Gastroesophageal sphincter (tissue), 4 donors: ENCODE results near the gene RPL14. TPM values are rescaled to one million over a fixed set of nuclear protein-coding genes. Genes with fewer than 3 reads are reported as not detected.
"Not testable (repeated sequence)": the region's sequence is repeated elsewhere in the genome, so short reads cannot be mapped to it uniquely, and the experiment has no call there.

Experiments
- ATAC-seq: fragments of 150-250 bp; one replicate; pipeline ENCODE4 v1.9.1; 2016; ENCODE audit warnings: mild to moderate bottlenecking, moderate library complexity
- H3K27ac ChIP-seq, 4 donors: fragments of 200-600 bp; sonication (generic) in 3 of 4; 1 replicate in 3 of 4; 2 replicates in 1 of 4; pipeline ENCODE4 v1.5.1; 2016 to 2019
- H3K27me3 ChIP-seq: fragments of 200-600 bp; sonication (generic); one replicate; pipeline ENCODE4 v1.5.1; 2019
- H3K36me3 ChIP-seq, 2 donors: fragments of 200-600 bp; sonication (generic); one replicate each; pipeline ENCODE4 v1.5.1; 2019; ENCODE audit warnings: control low read depth in 1 of 2
- H3K4me1 ChIP-seq, 3 donors: fragments of 200-600 bp; sonication (generic); 1 replicate in 2 of 3; 2 replicates in 1 of 3; pipeline ENCODE4 v1.5.1; 2016 to 2019; ENCODE audit warnings: control low read depth in 2 of 3
- H3K4me3 ChIP-seq, 2 donors: fragments of 200-600 bp; sonication (generic); one replicate each; pipeline ENCODE4 v1.5.1; 2019; ENCODE audit warnings: mild to moderate bottlenecking in 1 of 2, moderate library complexity in 1 of 2
- H3K9me3 ChIP-seq, 3 donors: fragments of 200-600 bp; sonication (generic); one replicate each; pipeline ENCODE4 v1.5.1; 2017 to 2019; ENCODE audit warnings: control low read depth in 2 of 3
- CTCF ChIP-seq, 4 experiments: fragments of 200-600 bp in 2 of 4; fragments of 450-650 bp in 2 of 4; sonication (generic) in 1 of 4; IDR thresholded peaks; one replicate each; pipeline ENCODE4 v1.5.1; 2017 to 2019; ENCODE audit warnings: antibody characterized with exemption in 4 of 4, mild to moderate bottlenecking in 2 of 4, moderate library complexity in 2 of 4
- EP300 ChIP-seq: sonication (generic); formaldehyde crosslinking; IDR thresholded peaks from one replicate; pipeline ENCODE4 v1.6.1; 2017; ENCODE audit warnings: antibody characterized with exemption, mild to moderate bottlenecking
- POLR2A ChIP-seq, 2 donors: fragments of 450-650 bp; IDR thresholded peaks; one replicate each; pipeline ENCODE4 v1.6.1; 2017; ENCODE audit warnings: antibody characterized with exemption in 2 of 2, mild to moderate bottlenecking in 2 of 2, moderate library complexity in 1 of 2
- POLR2AphosphoS5 ChIP-seq: sonication (generic); formaldehyde crosslinking; IDR thresholded peaks from one replicate; pipeline ENCODE4 v1.6.1; 2017; ENCODE audit warnings: antibody characterized with exemption
- WGBS, 2 donors: methylation state at CpG; one replicate each; pipeline ENCODE4 v1.1.5; 2018; ENCODE audit warnings: low coverage in 1 of 2; 5-methylcytosine and 5-hydroxymethylcytosine counted together
- total RNA-seq, 4 donors: library from RNA; depleted of rRNA; stranded (reverse); fragments of >200 nt; gene quantifications; one replicate each; pipeline ENCODE4 v1.1.0, GENCODE V29; 2016

Gene RPL14
- total RNA-seq, 4 donors from 2014 or later, result 339 to 470 (median 384) TPM

- Histone ChIP-seq H3K4me3 (peak overlapping the region in 1 of 2 donors; percentile 94), H3K9me3 (no peaks in the 10 kb centered on the region), H3K27ac (peak overlapping the region in 3 of 4 donors; percentile 91 to 96 (median 93)), H3K4me1 (peaks cover 6 to 48% (median 29%) of the 10 kb centered on the region in 3 donors), H3K36me3 (peaks cover 3 to 54% of the 10 kb centered on the region in 2 donors), H3K27me3 (no peaks in the 10 kb centered on the region)
- 90 to 91% methylated on average over 4 of the region's 4 CpGs for WGBS, 2 donors
- ATAC-seq, result no peak
- TF ChIP-seq POLR2AphosphoS5, result no peak
- TF ChIP-seq CTCF (IDR thresholded peaks at IDR 0.05), result no peak
- no peak for TF ChIP-seq POLR2A (IDR thresholded peaks at IDR 0.05)
- no peak for TF ChIP-seq EP300
These were observed 1.3 kb downstream of the RPL14 start for GRCh38 chr3:40458473-40458872.

GRCh38 chr3:40460481-40460880, 3.3 kb downstream of the RPL14 start:
- H3K9me3 ChIP-seq, H3K27ac ChIP-seq, H3K27me3 ChIP-seq, H3K4me3 ChIP-seq, ATAC-seq: not testable (repeated sequence)
- 68 to 82% methylated on average over 3 to 6 of the region's 6 CpGs for WGBS, 2 donors
- Histone ChIP-seq H3K36me3 (peaks cover 3 to 73% of the 10 kb centered on the region in 2 donors), H3K4me1 (peaks cover 6 to 40% (median 23%) of the 10 kb centered on the region in 3 donors)

GRCh38 chr3:40461161-40461560, 4.0 kb downstream of the RPL14 start:
- Histone ChIP-seq H3K36me3 (peaks cover 3 to 80% of the 10 kb centered on the region in 2 donors), H3K4me1 (peaks cover 6 to 39% (median 23%) of the 10 kb centered on the region in 3 donors), H3K9me3 (no peaks in the 10 kb centered on the region), H3K4me3 (no peak overlapping the region), H3K27ac (no peak overlapping the region), H3K27me3 (no peaks in the 10 kb centered on the region)
- ATAC-seq, result no peak
- WGBS, 2 donors, result 62 to 66% methylated on average over 3 of the region's 3 CpGs
- TF ChIP-seq POLR2AphosphoS5 (no peak), POLR2A (IDR thresholded peaks at IDR 0.05) (no peak), EP300 (no peak), CTCF (IDR thresholded peaks at IDR 0.05) (no peak)

GRCh38 chr3:40462838-40463237, 5.7 kb downstream of the RPL14 start:
- WGBS, 2 donors, result 91 to 100% methylated on average over 3 to 7 of the region's 7 CpGs
- not testable (repeated sequence) for H3K27me3 ChIP-seq, H3K27ac ChIP-seq, H3K9me3 ChIP-seq, H3K4me3 ChIP-seq, ATAC-seq
- H3K4me1 ChIP-seq, result peaks cover 6 to 32% (median 16%) of the 10 kb centered on the region in 3 donors
- H3K36me3 ChIP-seq, result peaks cover 3 to 88% of the 10 kb centered on the region in 2 donors

- ATAC-seq, result no peak
- Histone ChIP-seq H3K9me3 (no peaks in the 10 kb centered on the region), H3K36me3 (peaks cover 3 to 83% of the 10 kb centered on the region in 2 donors), H3K4me1 (peaks cover 0 to 25% (median 9%) of the 10 kb centered on the region in 3 donors), H3K27ac (no peak overlapping the region), H3K27me3 (no peaks in the 10 kb centered on the region), H3K4me3 (no peak overlapping the region)
- WGBS, 2 donors, result 78 to 91% methylated on average over 2 of the region's 2 CpGs
- TF ChIP-seq POLR2A (IDR thresholded peaks at IDR 0.05), result no peak
- no peak for TF ChIP-seq CTCF (IDR thresholded peaks at IDR 0.05)
- no peak for TF ChIP-seq EP300
- TF ChIP-seq POLR2AphosphoS5, result no peak
These were observed 6.4 kb downstream of the RPL14 start for GRCh38 chr3:40463579-40463978.

GRCh38 chr3:40464339-40465110, 7.4 kb downstream of the RPL14 start:
- no peak overlapping the region for H3K4me3 ChIP-seq
- 75 to 84% methylated on average over 7 of the region's 9 CpGs for WGBS, 2 donors
- no peaks in the 10 kb centered on the region for H3K9me3 ChIP-seq
- no peak for TF ChIP-seq POLR2A (IDR thresholded peaks at IDR 0.05)
- TF ChIP-seq EP300, result no peak
- no peak for TF ChIP-seq CTCF (IDR thresholded peaks at IDR 0.05)
- no peak for TF ChIP-seq POLR2AphosphoS5
- ATAC-seq, result no peak
- no peaks in the 10 kb centered on the region for H3K27me3 ChIP-seq
- peaks cover 3 to 73% of the 10 kb centered on the region in 2 donors for H3K36me3 ChIP-seq
- H3K4me1 ChIP-seq, result peaks cover 0 to 15% (median 0%) of the 10 kb centered on the region in 3 donors
- no peak overlapping the region for H3K27ac ChIP-seq
